Measurements from ENCODE around the gene ZNF331. TPM values are rescaled to one million over a fixed set of nuclear protein-coding genes. Genes with fewer than 3 reads are reported as not detected.

ZNF331 gene
- total RNA-seq, 1 donor from 2014 or later = 30.1 TPM

- intact Hi-C loops (cut with DNase I) = no loop called here
- Histone ChIP-seq H3K27ac (no peak overlapping the region), H3K27me3 (peaks cover 3% of the 10 kb centered on the region)
These were observed 31.2 kb upstream of the ZNF331 start for GRCh38 chr19:53506728-53507127.

GRCh38 chr19:53507523-53508442, 30.2 kb upstream of the ZNF331 start:
- H3K4me1 ChIP-seq = no peaks in the 10 kb centered on the region
- intact Hi-C loops (cut with DNase I) = no loop called here
- no peak overlapping the region for H3K27ac ChIP-seq
- DNase-seq (no peak), ATAC-seq (no peak)
- H3K27me3 ChIP-seq = peaks cover 3% of the 10 kb centered on the region
- H3K4me3 ChIP-seq = no peak overlapping the region
- no peaks in the 10 kb centered on the region for H3K36me3 ChIP-seq
- no peak for TF ChIP-seq CTCF (IDR thresholded peaks at IDR 0.05)
- H3K9me3 ChIP-seq = no peaks in the 10 kb centered on the region

More at GRCh38 chr19:53506728-53507127, 31.2 kb upstream of the ZNF331 start:
- ATAC-seq (no peak), DNase-seq (no peak)
- Histone ChIP-seq H3K4me1 (no peaks in the 10 kb centered on the region), H3K9me3 (no peaks in the 10 kb centered on the region), H3K36me3 (no peaks in the 10 kb centered on the region), H3K4me3 (no peak overlapping the region)
- TF ChIP-seq CTCF (IDR thresholded peaks at IDR 0.05) = no peak

- Histone ChIP-seq H3K27ac (no peak overlapping the region), H3K4me1 (no peaks in the 10 kb centered on the region), H3K36me3 (no peaks in the 10 kb centered on the region), H3K9me3 (no peaks in the 10 kb centered on the region), H3K27me3 (peaks cover 3% of the 10 kb centered on the region), H3K4me3 (no peak overlapping the region)
- TF ChIP-seq CTCF (IDR thresholded peaks at IDR 0.05) = no peak
- no peak for DNase-seq
- ATAC-seq = no peak
- intact Hi-C loops (cut with DNase I) = no loop called here
These were observed 28.5 kb upstream of the ZNF331 start for GRCh38 chr19:53509443-53509842.

- DNase-seq (no peak), ATAC-seq (no peak)
- peaks cover 3% of the 10 kb centered on the region for H3K27me3 ChIP-seq
- no peaks in the 10 kb centered on the region for H3K4me1 ChIP-seq
- no peak overlapping the region for H3K27ac ChIP-seq
- no peak overlapping the region for H3K4me3 ChIP-seq
- no peaks in the 10 kb centered on the region for H3K36me3 ChIP-seq
- no peak for TF ChIP-seq CTCF (IDR thresholded peaks at IDR 0.05)
- H3K9me3 ChIP-seq = no peaks in the 10 kb centered on the region
- intact Hi-C loops (cut with DNase I) = no loop called here
These were observed 28.1 kb upstream of the ZNF331 start for GRCh38 chr19:53509845-53510244.

- intact Hi-C loops (cut with DNase I) = no loop called here
- Histone ChIP-seq H3K27ac (no peak overlapping the region), H3K4me3 (no peak overlapping the region), H3K36me3 (no peaks in the 10 kb centered on the region), H3K27me3 (peaks cover 3% of the 10 kb centered on the region), H3K4me1 (no peaks in the 10 kb centered on the region), H3K9me3 (no peaks in the 10 kb centered on the region)
- no peak for TF ChIP-seq CTCF (IDR thresholded peaks at IDR 0.05)
- ATAC-seq (no peak), DNase-seq (no peak)
These were observed 26.6 kb upstream of the ZNF331 start for GRCh38 chr19:53511357-53511756.

Measured in upper lobe of right lung (tissue), 1 donor.